Left forelimb (tissue), 1 donor: ENCODE measurements around the gene SLC6A3.
A peak's percentile ranks its signal among the peaks of the same experiment; 100 is the strongest.

Experiments
- DNase-seq: peaks from one replicate; pipeline ENCODE4 v3.0.0-alpha.2; 2018; ENCODE audit warnings: low spot score

SLC6A3 gene

DNA sequence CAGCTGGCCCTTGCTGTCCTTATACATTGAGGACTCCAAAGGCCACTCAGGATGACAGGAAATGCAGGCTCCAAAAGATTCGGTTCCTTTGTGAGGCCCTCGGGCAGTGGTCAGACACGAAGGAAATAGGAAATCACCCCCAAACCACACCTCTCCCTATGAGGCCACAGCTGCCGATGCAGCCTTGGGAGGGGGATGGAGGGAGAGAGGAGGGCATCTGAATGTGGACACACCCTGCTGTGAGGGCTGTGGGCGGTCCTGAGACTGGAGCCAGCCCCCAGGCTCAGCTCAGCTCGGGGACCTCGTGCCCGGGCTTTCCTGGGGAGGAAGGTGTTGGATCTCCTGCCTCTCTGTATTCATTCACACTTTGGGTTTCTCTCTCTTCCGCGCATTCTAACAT lies 97.7 kb downstream of the SLC6A3 start:
- no peak for DNase-seq

DNA sequence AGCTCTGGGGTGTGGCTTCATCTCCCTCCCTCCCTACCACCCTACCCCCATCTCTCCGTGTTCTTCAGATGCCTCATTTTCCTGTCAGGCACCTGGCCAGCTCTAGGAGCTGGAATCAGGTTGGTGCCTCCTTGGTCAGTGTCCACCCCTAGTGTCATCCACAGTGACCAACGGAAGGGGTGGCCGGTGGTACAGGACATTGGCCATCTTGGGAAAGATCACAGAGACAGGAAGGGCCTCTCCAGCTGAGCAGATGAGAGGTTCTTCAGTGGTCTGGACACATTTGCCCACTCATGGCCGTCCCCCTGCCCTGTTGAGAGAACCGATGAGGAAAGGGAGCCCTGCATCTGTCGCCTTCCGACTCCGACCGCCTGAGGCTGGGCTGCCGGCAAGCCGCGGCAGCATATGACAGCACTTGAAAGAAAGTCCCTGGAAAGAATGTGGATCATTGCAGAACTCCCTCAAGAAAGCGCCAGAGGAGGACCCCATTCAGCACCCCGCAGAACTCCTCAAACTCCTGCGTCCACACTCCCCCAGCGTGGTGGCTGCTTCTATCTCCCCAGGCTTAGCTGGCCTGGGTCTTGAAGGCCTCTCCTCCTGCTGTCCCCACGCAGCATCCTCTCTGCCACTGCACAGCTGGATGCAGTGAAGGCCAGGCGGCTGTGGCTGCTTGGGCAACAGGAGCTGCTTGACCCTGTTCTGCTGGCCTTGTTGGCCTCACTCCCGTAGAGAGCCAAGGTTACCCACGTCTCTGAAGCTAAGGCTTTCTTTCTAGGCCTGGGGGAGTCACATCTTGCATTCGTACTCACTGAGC lies 98.4 kb downstream of the SLC6A3 start:
- DNase-seq, result no peak

DNA sequence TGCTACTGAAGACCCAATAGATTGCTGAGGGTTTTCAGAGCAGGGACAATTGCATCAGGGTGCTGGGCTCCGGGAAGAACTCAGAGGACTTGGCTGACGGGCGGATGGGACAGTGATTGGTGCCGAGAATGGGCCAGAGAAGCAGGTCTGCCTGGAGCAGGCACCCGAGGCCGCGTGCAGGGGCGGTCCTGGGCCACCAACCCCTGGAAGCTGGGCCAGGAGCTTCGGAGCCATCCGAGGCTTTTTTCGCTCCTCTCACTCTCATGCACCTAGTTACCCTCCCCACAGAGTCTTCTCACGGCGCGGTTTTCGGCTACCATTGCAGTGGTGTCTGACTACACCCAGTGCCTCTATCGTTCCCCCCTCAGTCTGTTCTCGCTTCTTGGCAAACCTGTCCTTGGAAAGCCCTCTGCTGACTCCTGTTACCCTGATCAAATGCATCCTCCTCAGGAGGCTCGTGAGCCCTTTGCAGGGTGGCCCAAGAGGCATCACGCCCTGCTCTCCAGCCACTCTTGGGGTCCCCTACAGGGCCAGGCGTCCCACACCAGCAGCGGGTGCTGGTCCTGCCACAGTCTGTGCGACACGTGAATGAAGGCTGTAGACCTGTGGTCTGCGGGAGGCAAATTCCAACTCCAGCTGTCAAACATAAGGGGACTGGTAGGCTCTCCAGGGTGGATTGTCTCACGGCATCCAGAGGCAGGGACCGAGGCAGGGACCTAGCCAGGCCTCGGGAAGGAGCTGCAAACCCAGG lies 99.2 kb downstream of the SLC6A3 start:
- DNase-seq, result no peak

DNA sequence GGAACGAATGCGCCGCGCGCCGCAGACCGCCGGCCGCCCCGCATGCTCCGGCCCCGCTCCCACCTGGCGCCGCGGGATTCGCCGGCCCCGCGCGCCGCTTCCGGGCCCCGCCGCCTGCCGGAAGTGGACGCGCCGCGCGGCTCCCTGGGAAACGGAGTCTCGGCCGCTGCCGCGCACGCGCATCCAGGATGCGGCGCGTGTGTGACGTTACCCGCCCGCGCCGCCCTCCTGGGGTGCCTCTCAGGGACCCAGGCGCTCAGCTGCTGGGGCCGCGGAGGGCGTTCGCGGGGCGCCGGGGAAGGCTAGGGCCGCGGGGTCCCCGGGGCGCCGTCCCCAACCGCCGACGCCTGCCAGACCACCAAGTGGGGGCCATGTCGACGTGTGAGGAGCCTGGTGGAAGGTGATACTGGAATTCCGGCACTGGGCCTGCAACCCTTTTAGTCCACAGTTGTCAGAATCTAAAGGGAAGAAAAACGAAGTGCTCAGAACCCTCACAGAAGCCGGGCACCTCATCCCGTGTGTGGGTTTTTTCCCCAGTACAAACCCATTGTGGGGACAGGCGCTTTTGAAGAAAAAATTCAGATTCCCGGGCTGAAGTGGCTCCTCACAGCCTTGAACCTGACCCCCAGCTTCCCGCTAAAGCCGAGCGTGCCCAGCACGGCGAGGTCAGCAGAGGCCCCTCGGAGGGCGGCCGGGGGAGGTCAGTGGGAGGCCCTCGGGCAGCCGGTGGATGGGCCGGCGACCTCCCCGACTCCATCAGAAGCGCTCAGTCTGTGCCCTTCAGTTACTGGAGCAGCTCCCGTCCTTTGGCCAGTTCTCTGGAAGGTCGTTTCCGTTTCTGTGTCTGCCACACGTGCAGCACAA lies 100.0 kb downstream of the SLC6A3 start, which contains the start of gene CLPTM1L:
Gene CLPTM1L, minus strand, starts transcription at position 125 of the 864 bp plus-strand sequence. CDS start 258 bp downstream, outside the sequence.
- DNase-seq, result peak; percentile 93

DNA sequence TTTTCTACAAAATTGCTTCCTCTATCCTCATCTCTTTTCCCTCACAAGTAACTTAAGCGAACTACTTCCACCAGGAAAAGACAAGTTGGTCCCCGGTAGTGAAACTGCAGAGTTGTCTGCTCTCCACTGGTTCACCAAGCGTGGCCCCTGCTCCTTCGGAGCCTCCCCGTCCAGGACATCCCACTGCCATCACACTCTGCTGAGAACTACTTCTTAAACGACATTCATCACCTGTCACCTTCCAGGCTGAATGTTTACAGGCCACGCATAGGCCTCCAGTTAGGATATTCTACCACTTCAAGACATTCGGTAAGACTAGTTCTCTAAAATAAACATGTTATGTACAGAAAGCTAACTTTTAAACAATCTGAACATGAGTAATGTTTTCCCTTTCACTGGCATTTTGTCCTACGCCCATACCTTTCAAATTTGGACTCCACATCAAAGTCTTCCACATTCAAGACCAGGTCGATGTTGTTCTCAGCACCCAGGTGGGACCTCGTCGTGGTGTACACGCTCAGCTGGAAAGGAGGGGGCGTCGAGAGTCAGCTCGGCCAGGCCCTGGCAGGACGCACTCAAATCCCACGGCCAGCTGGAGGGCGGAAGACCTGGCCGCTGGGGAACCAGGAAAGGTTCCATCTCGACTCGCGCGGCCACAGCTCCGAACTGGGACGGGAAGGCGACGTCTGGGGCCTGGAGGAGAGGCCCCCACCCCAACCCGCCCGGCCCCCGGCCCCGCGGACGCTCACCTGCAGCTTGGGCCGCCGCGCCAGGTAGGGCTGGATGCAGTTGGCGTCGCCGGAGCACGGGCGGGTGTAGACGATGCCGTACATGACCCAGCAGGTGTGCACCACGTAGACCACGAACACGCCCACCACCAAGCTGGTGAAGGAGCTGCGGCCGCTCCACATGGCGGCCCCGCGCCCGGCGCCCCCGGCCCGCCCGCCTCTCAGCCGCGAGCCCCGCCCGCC lies 101.0 kb downstream of the SLC6A3 start:
- DNase-seq, result no peak

DNA sequence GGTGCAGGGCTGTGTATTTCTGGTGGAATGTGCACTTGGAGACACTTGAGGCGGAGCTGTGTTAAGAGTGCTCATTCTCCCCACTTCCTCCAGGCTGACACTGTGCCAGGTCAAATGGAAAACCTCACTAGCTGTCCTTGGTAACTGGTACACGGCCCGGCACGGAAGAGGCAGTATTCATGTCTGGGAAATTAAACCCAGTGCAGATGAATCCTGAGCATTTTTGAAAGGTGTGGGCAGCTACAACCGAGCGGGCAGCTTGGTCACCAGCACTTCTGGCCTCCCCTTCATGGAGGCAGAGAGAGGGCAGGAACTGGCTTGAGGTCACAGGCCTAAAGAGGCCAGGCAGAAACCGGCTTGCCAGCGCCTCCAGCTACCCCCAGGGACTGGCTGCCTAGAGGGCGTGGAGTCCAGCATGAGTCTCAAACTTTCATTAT lies 101.9 kb downstream of the SLC6A3 start:
- DNase-seq, result no peak
